Nephron progenitor cell (in vitro differentiated cells): ENCODE results near the gene VSIG10L.

Experiments
- DNase-seq: peaks from one replicate; pipeline ENCODE4 v3.0.0; 2021
- H3K27ac Mint-ChIP-seq: 2 replicates; pipeline ENCODE4 v1.8.0; 2021; ENCODE audit warnings: mild to moderate bottlenecking, moderate library complexity, mixed read lengths
- H3K27me3 Mint-ChIP-seq: 2 replicates; pipeline ENCODE4 v1.8.0; 2021; ENCODE audit warnings: mild to moderate bottlenecking, low read depth, mixed read lengths; ENCODE audit not compliant: poor library complexity
- H3K36me3 Mint-ChIP-seq: 2 replicates; pipeline ENCODE4 v1.8.0; 2021; ENCODE audit warnings: low read depth, mixed read lengths
- H3K4me1 Mint-ChIP-seq: 2 replicates; pipeline ENCODE4 v1.8.0; 2021; ENCODE audit warnings: mixed read lengths
- H3K4me3 Mint-ChIP-seq: 2 replicates; pipeline ENCODE4 v1.8.0; 2021; ENCODE audit warnings: mild to moderate bottlenecking, moderate library complexity, mixed read lengths
- H3K9me3 Mint-ChIP-seq: 2 replicates; pipeline ENCODE4 v1.8.0; 2021; ENCODE audit warnings: mild to moderate bottlenecking, moderate library complexity, mixed read lengths
- CTCF ChIP-seq: fragments of 200-600 bp; sonication (generic); IDR thresholded peaks from 2 replicates; pipeline ENCODE4 v1.5.0; 2021; ENCODE audit warnings: antibody characterized with exemption

The VSIG10L gene

GRCh38 chr19:51319649-51320279, 22.2 kb downstream of the VSIG10L start:
- Mint-ChIP-seq H3K4me3 (no peak overlapping the region), H3K36me3 (peaks cover 8% of the 10 kb centered on the region), H3K27ac (no peak overlapping the region), H3K4me1 (peaks cover 19% of the 10 kb centered on the region), H3K27me3 (peaks cover 28% of the 10 kb centered on the region), H3K9me3 (peaks cover 8% of the 10 kb centered on the region)
- TF ChIP-seq CTCF, result no peak
- no peak for DNase-seq

- Mint-ChIP-seq H3K4me1 (peaks cover 19% of the 10 kb centered on the region), H3K27me3 (peaks cover 32% of the 10 kb centered on the region), H3K36me3 (peaks cover 11% of the 10 kb centered on the region), H3K4me3 (no peak overlapping the region), H3K9me3 (peaks cover 13% of the 10 kb centered on the region), H3K27ac (peak overlapping the region; percentile 50)
- no peak for TF ChIP-seq CTCF
- no peak for DNase-seq
These were observed 23.0 kb downstream of the VSIG10L start for GRCh38 chr19:51318687-51319648.

- Mint-ChIP-seq H3K4me1 (peaks cover 24% of the 10 kb centered on the region), H3K27me3 (peaks cover 37% of the 10 kb centered on the region), H3K9me3 (peaks cover 13% of the 10 kb centered on the region), H3K36me3 (peaks cover 11% of the 10 kb centered on the region), H3K27ac (no peak overlapping the region), H3K4me3 (no peak overlapping the region)
- TF ChIP-seq CTCF, result no peak
- DNase-seq, result no peak
These were observed 24.0 kb downstream of the VSIG10L start for GRCh38 chr19:51317968-51318367.

GRCh38 chr19:51317376-51317775, 24.6 kb downstream of the VSIG10L start:
- no peak for DNase-seq
- H3K27me3 Mint-ChIP-seq, result peaks cover 43% of the 10 kb centered on the region
- no peak overlapping the region for H3K4me3 Mint-ChIP-seq
- H3K9me3 Mint-ChIP-seq, result peaks cover 13% of the 10 kb centered on the region
- no peak overlapping the region for H3K27ac Mint-ChIP-seq
- peaks cover 11% of the 10 kb centered on the region for H3K36me3 Mint-ChIP-seq
- no peak for TF ChIP-seq CTCF
- H3K4me1 Mint-ChIP-seq, result peaks cover 26% of the 10 kb centered on the region

- Mint-ChIP-seq H3K9me3 (peaks cover 13% of the 10 kb centered on the region), H3K4me3 (no peak overlapping the region)
These were observed 25.3 kb downstream of the VSIG10L start for GRCh38 chr19:51316688-51317087.

More at GRCh38 chr19:51316688-51317087, 25.3 kb downstream of the VSIG10L start:
- TF ChIP-seq CTCF, result no peak
- H3K27ac Mint-ChIP-seq, result no peak overlapping the region
- H3K4me1 Mint-ChIP-seq, result peaks cover 30% of the 10 kb centered on the region
- DNase-seq, result no peak
- peaks cover 45% of the 10 kb centered on the region for H3K27me3 Mint-ChIP-seq
- H3K36me3 Mint-ChIP-seq, result peaks cover 11% of the 10 kb centered on the region
